ENCODE results near the gene CDC20. TPM values are rescaled to one million over a fixed set of nuclear protein-coding genes. Genes with fewer than 3 reads are reported as not detected.

The CDC20 gene
- total and polyA plus RNA-seq, 2 of the 4 experiments (the other 2 are of a cell fraction), result 103 to 107 TPM

DNA sequence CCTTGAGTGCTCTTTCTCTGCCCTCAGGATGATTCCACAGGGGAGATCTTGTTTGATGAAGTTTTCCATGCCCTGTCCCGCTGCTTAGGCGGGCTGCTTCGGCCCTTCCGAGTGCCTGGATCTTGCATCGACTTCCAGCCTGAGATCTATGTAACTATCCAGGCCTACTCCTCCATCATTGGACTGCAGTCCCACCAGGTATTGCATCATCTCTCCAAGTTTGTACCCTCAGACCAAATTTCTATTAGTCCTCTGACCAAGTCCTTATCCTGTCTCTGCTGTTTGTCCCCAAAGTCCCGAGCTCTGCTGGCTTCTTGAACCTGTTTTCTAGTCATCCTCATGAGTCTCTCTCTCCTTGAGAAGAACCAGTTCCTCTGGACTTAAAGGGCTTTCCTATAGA lies 45.6 kb downstream of the CDC20 start:
- no peak overlapping the region for H3K9ac ChIP-seq (ENCODE audit: low read depth, low read length)
- H2AFZ ChIP-seq (replicated peaks; ENCODE audit: low read length, poor library complexity), result no peak overlapping the region
- ChIA-PET POLR2A (ENCODE audit: unreplicated experiment) (no interaction called here), CTCF (interaction anchor here (0.6 kb wide), 1 partner anchor 29 kb away, joined by 3 read pairs; no protein-coding TSS in a partner anchor)
- H3K79me1 ChIP-seq (ENCODE audit: low read depth in 1 of 2, low read length in 2 of 2), result peaks cover 30 to 41% of the 10 kb centered on the region in 2 experiments
- H3K4ac ChIP-seq (ENCODE audit: low read depth, low read length), result no peak overlapping the region
- no peak overlapping the region for H3K56ac ChIP-seq (ENCODE audit: extremely low read depth, insufficient read depth, low read length)
- no peak overlapping the region for H3K23ac ChIP-seq (ENCODE audit: low read depth, low read length)
- dilution Hi-C loops (cut with HindIII; ENCODE audit: low sequenced_read_pairs, unreplicated experiment) (no loop called here), intact Hi-C loops (cut with micrococcal nuclease) (no loop called here), in situ Hi-C loops (cut with MboI; ENCODE audit: low sequenced_read_pairs) (loop anchor here (25.0 kb wide), 1 partner anchor 492 kb away; no protein-coding TSS in a partner anchor)
- no peak overlapping the region for H4K91ac ChIP-seq (ENCODE audit: insufficient read depth, low read depth, low read length)
- H2BK5ac ChIP-seq (ENCODE audit: low read depth, low read length, poor library complexity, severe bottlenecking), result no peak overlapping the region
- ATAC-seq (ENCODE audit: low read depth) (no peak), DNase-seq (no peak)
- no peaks in the 10 kb centered on the region for H3K9me3 ChIP-seq (ENCODE audit: control insufficient read depth, insufficient read depth, low read length)
- peaks cover 8% of the 10 kb centered on the region; the same call in 1 of the 2 replicates for H3K9me1 ChIP-seq (ENCODE audit: insufficient read depth, low read length)
- no peak overlapping the region for H3K18ac ChIP-seq (ENCODE audit: low read depth, low read length)
- BruUV-seq (replicated peaks), result no TSS peak
- no peak overlapping the region for H4K5ac ChIP-seq (ENCODE audit: low read depth, low read length)
- WGBS, 2 experiments (ENCODE audit: extremely low coverage in 2 of 2, insufficient read length in 1 of 2), result 100% methylated on average over 4 of the region's 6 CpGs; no CpG with 5 or more reads in 1 of the 2 experiments
- no peaks in the 10 kb centered on the region for H4K20me1 ChIP-seq (ENCODE audit: insufficient read depth, low read length)
- peaks cover 4% of the 10 kb centered on the region; the same call in 1 of the 2 replicates for H3K4me1 ChIP-seq (ENCODE audit: control insufficient read depth, insufficient read depth, low read length)
- H2BK15ac ChIP-seq (ENCODE audit: low read depth, low read length), result no peak overlapping the region
- H3K14ac ChIP-seq (replicated peaks; ENCODE audit: low read depth, low read length), result no peak overlapping the region
- peaks cover 39% of the 10 kb centered on the region for H3K36me3 ChIP-seq (ENCODE audit: control insufficient read depth, insufficient read depth, low read length)
- H2AK9ac ChIP-seq (replicated peaks; ENCODE audit: low read depth, low read length, poor library complexity), result no peak overlapping the region
- H3K4me2 ChIP-seq (ENCODE audit: low read depth, low read length), result no peak overlapping the region
- H2AK5ac ChIP-seq (ENCODE audit: low read depth, low read length), result no peak overlapping the region
- TF ChIP-seq MAFK (IDR thresholded peaks at IDR 0.05; ENCODE audit: low read depth, low read length) (no peak), RCOR1 (IDR thresholded peaks at IDR 0.05; ENCODE audit: insufficient replicate concordance, low read length) (no peak), CEBPB (IDR thresholded peaks at IDR 0.05; ENCODE audit: low read depth, low read length) (peak; percentile 79)
- no peak overlapping the region for H3K27ac ChIP-seq (ENCODE audit: insufficient read depth, low read length)
- no peak overlapping the region for H2BK20ac ChIP-seq (ENCODE audit: low read depth, low read length)
- no peak overlapping the region for H2BK120ac ChIP-seq (ENCODE audit: low read depth, low read length)
- no peak overlapping the region for H4K8ac ChIP-seq (ENCODE audit: low read depth in 2 of 2, low read length in 2 of 2)
- H3K4me3 ChIP-seq (ENCODE audit: insufficient read depth, low read depth, low read length), result no peak overlapping the region
- H3K27me3 ChIP-seq (ENCODE audit: control insufficient read depth, insufficient read depth, low read length), result no peaks in the 10 kb centered on the region

Data from IMR-90 (cell line).